CD4-positive, alpha-beta memory T cell (primary cell): ENCODE measurements around the gene QSOX2. TPM values are rescaled to one million over a fixed set of nuclear protein-coding genes. Genes with fewer than 3 reads are reported as not detected.

Source experiments
- CTCF ChIA-PET: fragments of 350-600 bp; sonication (Branson Sonifier 250); formaldehyde crosslinking; loops from one replicate; lab custom pipeline; 2021; ENCODE audit warnings: inconsistent platforms; ENCODE audit not compliant: partially characterized antibody; lab: Charles Lee
- POLR2A ChIA-PET: fragments of 350-600 bp; sonication (Branson Sonifier 250); formaldehyde crosslinking; loops from one replicate; lab custom pipeline; 2021; ENCODE audit not compliant: partially characterized antibody; lab: Charles Lee
- DNase-seq, 5 donors: peaks; one replicate each; pipeline versions ENCODE4 v3.0.0 to v3.0.0-alpha.2; 2020 to 2022; ENCODE audit warnings: mixed read lengths in 1 of 5
- H3K27ac ChIP-seq: one replicate; pipeline ENCODE4 v1.7.0; 2013; ENCODE audit warnings: low read depth, low read length
- H3K27me3 ChIP-seq: 2 replicates; pipeline ENCODE4 v1.7.0; 2013; ENCODE audit warnings: mild to moderate bottlenecking, low read length, moderate library complexity; ENCODE audit not compliant: insufficient read depth
- H3K36me3 ChIP-seq: 2 replicates; pipeline ENCODE4 v1.7.0; 2013; ENCODE audit warnings: mild to moderate bottlenecking, low read length, moderate library complexity; ENCODE audit not compliant: insufficient read depth
- H3K4me1 ChIP-seq: 2 replicates; pipeline ENCODE4 v1.7.0; 2013; ENCODE audit warnings: mild to moderate bottlenecking, low read length, moderate library complexity; ENCODE audit not compliant: insufficient read depth
- H3K4me3 ChIP-seq, 2 donors: one replicate each; pipeline ENCODE4 v1.7.0; 2013; ENCODE audit warnings: low read length in 2 of 2, mild to moderate bottlenecking in 1 of 2
- H3K9me3 ChIP-seq, 2 donors: one replicate each; pipeline ENCODE4 v1.7.0; 2013; ENCODE audit warnings: low read length in 2 of 2, control low read depth in 1 of 2; ENCODE audit not compliant: control insufficient read depth in 1 of 2
- H3K27ac Mint-ChIP-seq, 7 donors: one replicate each; pipeline ENCODE4 v1.8.0; 2020 to 2021; ENCODE audit warnings: mixed read lengths in 7 of 7, mild to moderate bottlenecking in 6 of 7, inconsistent platforms in 3 of 7, moderate library complexity in 3 of 7
- H3K27me3 Mint-ChIP-seq, 2 donors: one replicate each; pipeline ENCODE4 v1.8.0; 2020 to 2021; ENCODE audit warnings: mixed read lengths in 2 of 2
- H3K36me3 Mint-ChIP-seq, 2 donors: one replicate each; pipeline ENCODE4 v1.8.0; 2020 to 2021; ENCODE audit warnings: mixed read lengths in 2 of 2, inconsistent platforms in 1 of 2, mild to moderate bottlenecking in 1 of 2
- H3K4me1 Mint-ChIP-seq, 4 donors: one replicate each; pipeline ENCODE4 v1.8.0; 2020 to 2021; ENCODE audit warnings: mixed read lengths in 4 of 4, mild to moderate bottlenecking in 1 of 4
- H3K4me3 Mint-ChIP-seq, 8 donors: one replicate each; pipeline ENCODE4 v1.8.0; 2020 to 2021; ENCODE audit warnings: mixed read lengths in 8 of 8, mild to moderate bottlenecking in 7 of 8, moderate library complexity in 6 of 8, inconsistent platforms in 3 of 8
- H3K9me3 Mint-ChIP-seq, 8 donors: one replicate each; pipeline ENCODE4 v1.8.0; 2020 to 2021; ENCODE audit warnings: mixed read lengths in 8 of 8, mild to moderate bottlenecking in 5 of 8, inconsistent platforms in 3 of 8, moderate library complexity in 1 of 8
- intact Hi-C: fragments of 100-400 bp; cut with micrococcal nuclease; formaldehyde crosslinking; loops from one replicate; pipeline ENCODE4 v1.15.1; 2023
- polyA plus RNA-seq, 2 donors: library from polyadenylated mRNA; unstranded; fragments of 300-500 nt; fragmentation: Illumina TruSeq; gene quantifications; one replicate each; pipeline ENCODE4 v1.2.3, GENCODE V29; 2021
- total RNA-seq, 2 experiments: library from RNA; stranded (reverse); gene quantifications; one replicate each; pipeline ENCODE4 v1.2.3, GENCODE V29; 2021

The QSOX2 gene
- total and polyA plus RNA-seq, 4 experiments from 2014 or later, result 0.35 to 15.0 (median 7.9) TPM

- no peaks in the 10 kb centered on the region for H3K4me1 Mint-ChIP-seq
These were observed 6.7 kb upstream of the QSOX2 start for GRCh38 chr9:136252281-136252680.

DNA sequence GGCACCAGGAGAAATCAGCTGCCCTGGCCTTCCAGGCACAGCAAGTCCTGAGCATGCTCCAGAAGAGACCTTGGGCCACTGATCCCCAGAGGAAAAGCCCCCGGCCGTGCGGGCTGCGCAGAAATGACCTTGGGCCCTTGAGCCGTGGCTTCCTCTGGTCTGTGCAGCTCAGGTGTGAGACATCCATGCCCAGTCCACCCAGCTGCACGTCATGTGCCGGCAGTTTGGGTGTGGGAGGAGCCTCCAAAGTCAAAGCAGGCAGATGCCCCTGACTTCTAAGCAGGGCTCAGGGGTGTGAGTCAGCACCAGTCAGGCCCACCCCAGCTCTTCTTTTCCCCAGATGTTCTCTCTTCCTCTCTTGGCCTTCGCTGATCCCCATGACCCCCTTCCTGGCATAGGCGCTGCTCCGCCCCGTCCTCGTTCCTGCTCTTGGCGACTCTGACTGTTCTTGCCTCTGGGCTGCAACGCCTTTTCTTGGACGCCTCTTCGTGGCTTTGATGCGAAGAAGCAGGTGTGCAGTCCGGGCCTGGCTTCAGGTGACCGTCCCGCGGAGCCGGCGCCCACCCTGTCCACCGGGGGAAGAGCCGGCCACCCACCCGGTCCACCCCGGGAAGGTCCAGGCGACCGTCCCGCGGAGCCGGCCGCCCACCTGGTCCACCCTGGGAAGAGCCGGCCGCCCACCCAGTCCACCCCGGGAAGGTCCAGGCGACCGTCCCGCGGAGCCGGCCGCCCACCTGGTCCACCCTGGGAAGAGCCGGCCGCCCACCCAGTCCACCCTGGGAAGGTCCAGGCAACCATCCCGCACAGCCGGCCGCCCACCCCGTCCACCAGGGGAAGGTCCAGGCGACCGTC lies 5.9 kb upstream of the QSOX2 start:
- Histone ChIP-seq H3K4me1 (no peaks in the 10 kb centered on the region), H3K9me3 (no peaks in the 10 kb centered on the region), H3K27me3 (no peaks in the 10 kb centered on the region), H3K36me3 (no peaks in the 10 kb centered on the region), H3K4me3 (no peak overlapping the region), H3K27ac (no peak overlapping the region)
- H3K9me3 Mint-ChIP-seq, result peaks cover 0 to 2% (median 0%) of the 10 kb centered on the region in 8 donors
- no peak overlapping the region for H3K4me3 Mint-ChIP-seq
- H3K4me1 Mint-ChIP-seq, result no peaks in the 10 kb centered on the region
- intact Hi-C loops, result no loop called here
- H3K27ac Mint-ChIP-seq, result no peak overlapping the region
- H3K27me3 Mint-ChIP-seq, result peaks cover 0 to 3% of the 10 kb centered on the region in 2 donors
- no peak for DNase-seq
- no peaks in the 10 kb centered on the region for H3K36me3 Mint-ChIP-seq
- ChIA-PET POLR2A (no interaction called here), CTCF (no interaction called here)

More at GRCh38 chr9:136252281-136252680, 6.7 kb upstream of the QSOX2 start:
- DNase-seq, result no peak
- Mint-ChIP-seq H3K9me3 (peaks cover 0 to 2% (median 0%) of the 10 kb centered on the region in 8 donors), H3K4me3 (no peak overlapping the region), H3K27ac (no peak overlapping the region), H3K36me3 (no peaks in the 10 kb centered on the region), H3K27me3 (peaks cover 0 to 3% of the 10 kb centered on the region in 2 donors)
- H3K4me3 ChIP-seq, result no peak overlapping the region
- intact Hi-C loops, result no loop called here
- H3K27ac ChIP-seq, result no peak overlapping the region
- no peaks in the 10 kb centered on the region for H3K27me3 ChIP-seq
- ChIA-PET POLR2A (no interaction called here), CTCF (no interaction called here)
- H3K9me3 ChIP-seq, result no peaks in the 10 kb centered on the region
- no peaks in the 10 kb centered on the region for H3K4me1 ChIP-seq
- no peaks in the 10 kb centered on the region for H3K36me3 ChIP-seq

GRCh38 chr9:136250676-136251075 lies 5.1 kb upstream of the QSOX2 start:
- POLR2A ChIA-PET, result no interaction called here
- no peak overlapping the region for H3K4me3 ChIP-seq

DNA sequence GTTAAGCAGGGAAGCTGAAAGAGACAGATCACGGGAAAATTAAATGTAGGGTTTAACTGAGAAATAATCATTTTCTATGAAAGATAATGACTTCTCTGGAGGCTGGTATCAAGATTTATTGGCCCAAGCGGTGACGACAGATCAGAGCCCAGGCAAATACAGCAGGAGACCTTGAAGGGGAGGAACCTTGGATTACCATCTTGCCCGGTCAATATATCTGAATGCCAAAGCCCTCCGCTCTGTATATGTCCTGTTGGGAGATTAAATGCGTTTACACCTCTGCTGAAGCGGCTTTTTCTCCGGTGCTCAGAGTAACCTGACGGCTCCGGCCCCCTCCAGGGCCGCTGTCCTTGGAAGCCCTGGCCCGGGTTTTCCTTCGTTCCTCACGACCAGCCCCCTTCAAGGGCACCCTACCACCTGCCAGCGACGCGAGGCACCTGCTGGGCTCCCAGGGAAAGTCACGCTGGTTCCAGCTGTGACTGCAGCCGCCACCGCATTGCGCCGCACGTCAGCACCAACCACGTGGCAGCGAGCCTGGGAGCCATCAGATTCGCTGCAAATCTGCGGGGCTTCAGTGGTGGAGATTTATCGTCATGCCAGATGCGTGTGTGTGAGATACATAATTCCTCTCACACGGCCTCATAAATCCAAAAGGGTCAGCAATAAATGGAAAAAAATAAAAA lies 4.4 kb upstream of the QSOX2 start:
- no peak for DNase-seq
- no peak overlapping the region for H3K4me3 Mint-ChIP-seq
- H3K4me1 ChIP-seq, result peaks cover 7% of the 10 kb centered on the region
- no peaks in the 10 kb centered on the region for H3K36me3 ChIP-seq
- H3K4me1 Mint-ChIP-seq, result peaks cover 2 to 7% (median 3%) of the 10 kb centered on the region in 4 donors
- H3K27me3 ChIP-seq, result no peaks in the 10 kb centered on the region
- peaks cover 0 to 1% of the 10 kb centered on the region in 2 donors for H3K36me3 Mint-ChIP-seq
- no peak overlapping the region for H3K4me3 ChIP-seq
- no peak overlapping the region for H3K27ac ChIP-seq
- H3K27me3 Mint-ChIP-seq, result peaks cover 0 to 3% of the 10 kb centered on the region in 2 donors
- peaks cover 0 to 2% (median 0%) of the 10 kb centered on the region in 8 donors for H3K9me3 Mint-ChIP-seq
- no peak overlapping the region for H3K27ac Mint-ChIP-seq
- CTCF ChIA-PET, result no interaction called here
- POLR2A ChIA-PET, result no interaction called here
- no peaks in the 10 kb centered on the region for H3K9me3 ChIP-seq
- intact Hi-C loops, result loop anchor here (5.0 to 10.0 kb wide), 3 partner anchors 135 to 343 kb away; partner anchors contain the start of genes CAMSAP1, SEC16A and TMEM250

More at GRCh38 chr9:136250676-136251075, 5.1 kb upstream of the QSOX2 start:
- H3K27ac Mint-ChIP-seq, result no peak overlapping the region
- no peaks in the 10 kb centered on the region for H3K27me3 ChIP-seq
- no peak overlapping the region for H3K27ac ChIP-seq
- intact Hi-C loops, result no loop called here
- H3K4me1 ChIP-seq, result peaks cover 5% of the 10 kb centered on the region
- DNase-seq, result no peak
- H3K27me3 Mint-ChIP-seq, result peaks cover 0 to 3% of the 10 kb centered on the region in 2 donors
- H3K4me3 Mint-ChIP-seq, result no peak overlapping the region
- H3K4me1 Mint-ChIP-seq, result peaks cover 1 to 6% (median 2%) of the 10 kb centered on the region in 4 donors
- no peaks in the 10 kb centered on the region for H3K36me3 Mint-ChIP-seq
- CTCF ChIA-PET, result no interaction called here
- H3K9me3 Mint-ChIP-seq, result peaks cover 0 to 2% (median 0%) of the 10 kb centered on the region in 8 donors
- H3K36me3 ChIP-seq, result no peaks in the 10 kb centered on the region
- no peaks in the 10 kb centered on the region for H3K9me3 ChIP-seq

- H3K36me3 Mint-ChIP-seq, result peaks cover 0 to 5% of the 10 kb centered on the region in 2 donors
- H3K36me3 ChIP-seq, result no peaks in the 10 kb centered on the region
- H3K27me3 ChIP-seq, result no peaks in the 10 kb centered on the region
- H3K27me3 Mint-ChIP-seq, result peaks cover 0 to 3% of the 10 kb centered on the region in 2 donors
- H3K27ac ChIP-seq, result no peak overlapping the region
- no peak overlapping the region for H3K4me3 ChIP-seq
- no peak overlapping the region for H3K27ac Mint-ChIP-seq
- no peak overlapping the region for H3K4me3 Mint-ChIP-seq
- H3K9me3 ChIP-seq, result no peaks in the 10 kb centered on the region
- intact Hi-C loops, result loop anchor here (5.0 to 10.0 kb wide), 3 partner anchors 134 to 342 kb away; partner anchors contain the start of genes CAMSAP1, SEC16A and TMEM250
- H3K4me1 Mint-ChIP-seq, result peaks cover 10 to 15% (median 11%) of the 10 kb centered on the region in 4 donors
- CTCF ChIA-PET, result no interaction called here
- H3K4me1 ChIP-seq, result peaks cover 15% of the 10 kb centered on the region
- POLR2A ChIA-PET, result interaction anchor here (1.2 kb wide), 1 partner anchor 18 kb away, joined by 4 read pairs; no protein-coding TSS in a partner anchor
- no peaks in the 10 kb centered on the region for H3K9me3 Mint-ChIP-seq
- no peak for DNase-seq
These were observed 3.6 kb upstream of the QSOX2 start for GRCh38 chr9:136248951-136249876.

DNA sequence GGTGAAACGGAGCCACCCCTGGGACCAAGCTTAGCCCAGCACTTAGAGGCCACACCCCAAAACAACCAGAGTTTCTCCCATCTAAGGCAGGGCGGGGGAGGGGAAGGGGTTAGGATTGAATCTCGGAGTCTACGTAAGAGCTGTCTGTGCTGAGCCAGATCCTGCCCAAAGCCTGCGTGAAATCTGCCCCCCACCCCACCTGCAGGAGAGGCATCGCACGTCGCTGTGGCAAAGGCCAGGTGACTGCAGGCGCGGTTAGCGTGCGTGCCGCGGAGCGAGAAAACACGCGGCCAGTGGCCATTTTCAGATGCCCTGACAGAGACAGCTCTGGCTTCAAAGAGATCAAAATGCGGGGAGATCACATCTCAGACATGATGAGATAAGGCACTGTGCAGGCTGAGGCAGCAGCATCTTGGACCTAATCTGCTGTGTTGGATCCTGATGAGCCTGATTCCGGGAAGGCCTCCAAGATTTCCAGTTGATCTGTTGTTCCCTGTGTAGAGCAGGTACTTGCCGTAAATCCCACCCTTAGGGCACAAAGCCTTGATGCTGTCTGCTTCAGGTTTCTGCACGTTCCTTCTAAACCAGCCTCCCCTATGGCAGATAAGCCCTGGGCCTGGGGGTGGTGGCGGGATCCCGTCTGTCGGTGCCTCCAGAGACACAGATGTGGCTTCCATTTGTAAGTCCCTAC lies 2.5 kb upstream of the QSOX2 start:
- Mint-ChIP-seq H3K27ac (peak overlapping the region in 1 of 7 donors; percentile 40), H3K4me3 (no peak overlapping the region), H3K36me3 (peaks cover 0 to 5% of the 10 kb centered on the region in 2 donors), H3K27me3 (no peaks in the 10 kb centered on the region), H3K9me3 (no peaks in the 10 kb centered on the region), H3K4me1 (peaks cover 20 to 26% (median 23%) of the 10 kb centered on the region in 4 donors)
- POLR2A ChIA-PET, result interaction anchor here (0.9 to 1.2 kb wide), 2 partner anchors 19 kb away, joined by 3 to 4 read pairs; no protein-coding TSS in a partner anchor
- Histone ChIP-seq H3K36me3 (no peaks in the 10 kb centered on the region), H3K4me3 (no peak overlapping the region), H3K4me1 (peaks cover 26% of the 10 kb centered on the region), H3K27me3 (no peaks in the 10 kb centered on the region), H3K9me3 (no peaks in the 10 kb centered on the region), H3K27ac (no peak overlapping the region)
- no peak for DNase-seq
- CTCF ChIA-PET, result no interaction called here
- intact Hi-C loops, result loop anchor here (5.0 to 10.0 kb wide), 3 partner anchors 133 to 341 kb away; partner anchors contain the start of genes CAMSAP1, SEC16A and TMEM250
